NCI-H1105 treated with DMSO at 0.1 percent for 48 hours (cell line): ENCODE measurements around the gene ASB7.

Experiments used
- DNase-seq: peaks from one replicate; lab custom pipeline; 2025; lab: John Stamatoyannopoulos, UW

The ASB7 gene

DNA sequence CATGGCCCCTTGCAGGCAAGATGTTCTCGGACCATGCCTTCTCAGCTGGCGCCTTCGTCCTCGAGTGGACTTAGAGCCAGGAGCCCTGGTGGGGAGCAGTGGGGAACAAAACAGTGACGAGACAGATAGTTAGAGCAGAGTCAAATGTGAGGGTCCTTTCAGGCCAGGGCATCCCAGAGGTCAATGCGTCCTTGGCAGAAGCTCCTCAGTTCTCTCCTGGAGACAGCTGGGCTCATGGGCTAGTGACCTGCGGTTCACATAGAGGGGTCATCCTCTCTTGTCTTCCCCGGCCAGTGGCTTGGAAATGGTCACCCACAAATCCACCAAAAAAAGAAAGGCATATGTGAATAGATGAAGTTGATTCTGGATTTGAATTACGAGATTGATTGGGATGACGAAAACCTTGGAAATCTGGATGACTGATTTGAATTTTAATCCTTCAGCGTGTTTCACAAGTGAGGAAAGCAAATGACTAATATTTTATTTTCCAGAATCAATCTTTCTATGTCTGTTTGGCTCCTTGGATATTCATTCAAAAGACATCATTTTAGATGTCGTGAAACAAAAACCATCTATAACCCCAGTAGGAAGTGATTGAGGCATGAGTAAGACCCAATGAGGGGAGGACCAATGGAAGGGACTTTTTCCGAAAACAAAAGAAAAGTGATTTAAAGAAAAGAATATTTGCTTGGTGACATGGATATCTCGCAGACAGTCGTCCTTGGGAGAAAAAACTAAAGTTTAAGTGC lies 84.5 kb downstream of the ASB7 start:
- DNase-seq: no peak

DNA sequence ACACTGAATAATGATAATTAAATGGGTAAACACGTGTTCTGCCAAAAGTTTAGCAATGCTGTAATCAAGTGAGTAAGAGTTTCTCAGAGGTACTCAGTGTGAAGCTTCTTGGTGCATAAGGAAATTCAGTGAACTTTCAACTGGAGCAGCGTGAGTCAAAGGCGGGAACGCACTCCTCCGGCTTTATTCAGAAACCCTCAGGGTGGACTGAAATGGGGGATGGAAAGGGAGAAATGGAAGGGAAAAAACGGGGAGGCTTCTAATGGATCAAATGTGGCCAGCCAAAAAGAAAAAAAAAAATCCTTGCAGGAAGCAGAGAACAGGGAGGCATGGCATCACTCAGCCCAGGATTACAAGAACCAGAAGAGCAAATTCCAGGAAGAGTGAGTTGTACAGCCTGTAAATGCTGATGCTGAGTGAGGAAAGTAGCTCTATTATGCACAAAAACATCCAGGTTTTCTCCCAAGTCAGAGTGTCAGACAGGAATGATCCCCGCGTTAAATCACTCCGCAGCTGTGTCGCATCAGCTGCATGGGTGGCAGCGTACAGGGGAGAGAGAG lies 85.3 kb downstream of the ASB7 start:
- no peak for DNase-seq

GRCh38 chr15:100688549-100689120 lies 86.2 kb downstream of the ASB7 start:
- no peak for DNase-seq

DNA sequence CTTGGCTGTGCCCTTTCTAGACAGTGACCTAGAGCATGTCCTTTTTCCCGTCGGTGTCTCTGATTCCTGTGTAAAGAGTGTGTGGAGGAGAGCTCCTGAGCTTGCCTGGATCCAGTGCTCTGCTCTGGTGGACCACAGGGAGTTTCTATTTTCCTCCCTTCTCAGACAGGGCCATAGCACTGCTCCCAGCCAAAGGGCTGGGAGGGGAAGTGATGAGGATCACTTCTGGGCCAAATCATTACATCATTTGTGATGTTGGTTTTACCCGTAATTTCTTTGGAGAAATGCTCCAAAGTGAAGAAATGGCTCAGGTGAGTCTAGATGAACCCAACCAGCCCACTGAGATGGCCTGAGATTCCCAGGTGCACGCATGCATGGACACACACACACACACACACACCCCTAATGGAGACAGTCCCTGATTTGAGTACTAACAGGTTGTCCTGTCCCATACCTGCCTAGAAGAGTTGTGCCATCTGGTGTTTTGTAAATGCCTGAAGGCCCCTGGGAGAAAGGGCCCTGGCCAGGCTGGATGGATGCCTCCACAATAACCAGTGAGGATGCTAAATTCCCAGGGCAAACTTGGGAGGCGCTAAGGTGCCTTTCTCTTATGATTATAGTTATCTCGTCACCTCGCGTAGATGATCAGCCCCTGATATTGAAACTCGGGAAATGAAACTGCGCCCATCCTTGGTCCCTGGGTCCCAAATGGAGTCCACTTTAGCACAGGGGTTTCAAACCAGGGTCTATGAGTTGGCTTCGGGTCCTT lies 86.9 kb downstream of the ASB7 start:
- no peak for DNase-seq

GRCh38 chr15:100690032-100690794 lies 87.8 kb downstream of the ASB7 start:
- DNase-seq: no peak

- DNase-seq: no peak
Measured at GRCh38 chr15:100690795-100691158, 88.4 kb downstream of the ASB7 start.

GRCh38 chr15:100691321-100691720 lies 88.9 kb downstream of the ASB7 start:
- no peak for DNase-seq

GRCh38 chr15:100692246-100692645 lies 89.9 kb downstream of the ASB7 start:
- DNase-seq: no peak

GRCh38 chr15:100692671-100693070 lies 90.3 kb downstream of the ASB7 start:
- no peak for DNase-seq

GRCh38 chr15:100693451-100693850 lies 91.1 kb downstream of the ASB7 start:
- no peak for DNase-seq

GRCh38 chr15:100694381-100695021 lies 92.1 kb downstream of the ASB7 start:
- DNase-seq: no peak

DNA sequence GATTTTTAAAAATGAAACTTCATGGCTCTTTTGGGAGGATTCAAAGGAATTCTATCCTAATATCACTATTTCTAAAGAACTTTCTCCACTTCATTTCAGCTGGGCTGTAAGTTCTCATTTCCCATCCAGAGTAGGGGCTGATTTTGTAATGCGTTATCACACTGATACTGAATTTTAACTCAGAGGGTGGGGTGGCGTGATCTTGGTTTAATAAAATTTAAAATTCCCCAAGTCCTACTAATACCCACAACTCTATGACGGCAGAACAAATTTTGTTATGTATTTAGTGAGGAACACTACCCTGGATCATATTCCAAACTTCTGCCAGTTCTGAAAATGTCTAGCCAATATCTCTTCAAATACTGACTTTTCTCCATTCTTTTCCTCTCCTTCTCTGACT lies 92.7 kb downstream of the ASB7 start:
- no peak for DNase-seq

- no peak for DNase-seq
Measured at GRCh38 chr15:100696452-100696851, 94.1 kb downstream of the ASB7 start.
